Neural cell (in vitro differentiated cells): ENCODE results near the gene CAPN14. TPM values are rescaled to one million over a fixed set of nuclear protein-coding genes. Genes with fewer than 3 reads are reported as not detected.

Source experiments
- H2AFZ ChIP-seq: fragments of 200-600, 300-800 bp; sonication (generic), shearing (Covaris generic); 2 replicates; pipeline ENCODE4 v1.6.0; 2014; ENCODE audit warnings: low read depth, mild to moderate bottlenecking, antibody characterized with exemption, low read length, moderate library complexity
- H3F3A ChIP-seq: fragments of 200-600 bp; shearing (Covaris generic); 2 replicates; pipeline ENCODE4 v1.6.1; 2016; ENCODE audit warnings: mild to moderate bottlenecking, moderate library complexity, mixed read lengths, antibody characterized with exemption, low read length; ENCODE audit not compliant: insufficient read depth, poor library complexity, severe bottlenecking
- H3K27ac ChIP-seq: fragments of 200-600, 300-800 bp; sonication (generic), shearing (Covaris generic); 2 replicates; pipeline ENCODE4 v1.5.1; 2014; ENCODE audit warnings: mild to moderate bottlenecking, low read length, moderate library complexity
- H3K27me3 ChIP-seq: fragments of 300-800, 200-600 bp; sonication (generic), shearing (Covaris generic); 2 replicates; pipeline ENCODE4 v1.6.0; 2014; ENCODE audit warnings: mild to moderate bottlenecking, low read depth, low read length, moderate library complexity; ENCODE audit not compliant: insufficient read depth
- H3K36me3 ChIP-seq: fragments of 300-800, 200-600 bp; sonication (generic), shearing (Covaris generic); 2 replicates; pipeline ENCODE4 v1.5.1; 2014; ENCODE audit warnings: mild to moderate bottlenecking, antibody characterized with exemption, low read length, moderate library complexity; ENCODE audit not compliant: insufficient read depth
- H3K4me2 ChIP-seq: fragments of 300-800, 200-600 bp; sonication (generic), shearing (Covaris generic); 2 replicates; pipeline ENCODE4 v1.6.0; 2014; ENCODE audit warnings: mild to moderate bottlenecking, low read length
- H3K4me3 ChIP-seq: fragments of 300-800, 200-600 bp; sonication (generic), shearing (Covaris generic); 2 replicates; pipeline ENCODE4 v1.5.1; 2014; ENCODE audit warnings: mild to moderate bottlenecking, low read length, moderate library complexity
- H3K79me2 ChIP-seq: fragments of 200-600 bp; shearing (Covaris generic); replicated peaks from 2 replicates; pipeline ENCODE4 v1.6.0; 2014; ENCODE audit warnings: mild to moderate bottlenecking, low read length, moderate library complexity; ENCODE audit not compliant: insufficient read depth
- H3K9ac ChIP-seq: fragments of 300-800, 200-600 bp; sonication (generic), shearing (Covaris generic); 2 replicates; pipeline ENCODE4 v1.6.1; 2016; ENCODE audit warnings: mild to moderate bottlenecking, low read length, mixed read lengths
- H3K9me2 ChIP-seq: fragments of 200-600 bp; shearing (Covaris generic); 2 replicates; pipeline ENCODE4 v1.6.1; 2016; ENCODE audit warnings: mild to moderate bottlenecking, low read length, mixed read lengths; ENCODE audit not compliant: insufficient read depth
- H3K9me3 ChIP-seq: fragments of 200-600, 300-800 bp; sonication (generic), shearing (Covaris generic); 2 replicates; pipeline ENCODE4 v1.6.1; 2016; ENCODE audit warnings: mild to moderate bottlenecking, mixed run types, low read length, moderate library complexity, mixed read lengths
- H4K20me1 ChIP-seq: fragments of 200-600 bp; shearing (Covaris generic); 2 replicates; pipeline ENCODE4 v1.6.1; 2016; ENCODE audit warnings: mild to moderate bottlenecking, mixed run types; ENCODE audit not compliant: insufficient read depth
- CTCF ChIP-seq: fragments of 450-650 bp; IDR thresholded peaks from 2 replicates; pipeline ENCODE4 v1.5.1; 2014; ENCODE audit warnings: antibody characterized with exemption, mild to moderate bottlenecking, moderate library complexity; ENCODE audit not compliant: poor library complexity, severe bottlenecking
- EP300 ChIP-seq: fragments of 450-650 bp; conservative IDR thresholded peaks from 2 replicates; pipeline ENCODE4 v1.6.1; 2014; ENCODE audit warnings: antibody characterized with exemption, mild to moderate bottlenecking, moderate library complexity; ENCODE audit not compliant: poor library complexity, severe bottlenecking
- EZH2 ChIP-seq: fragments of 200-600, 300-800 bp; shearing (Covaris generic), sonication (generic); IDR thresholded peaks from 2 replicates; pipeline ENCODE4 v1.6.1; 2014; ENCODE audit warnings: antibody characterized with exemption, low read length, borderline replicate concordance, mild to moderate bottlenecking; ENCODE audit not compliant: insufficient read depth, poor library complexity, severe bottlenecking
- MXI1 ChIP-seq: fragments of 450-650 bp; conservative IDR thresholded peaks from 2 replicates; pipeline ENCODE4 v1.6.1; 2014; ENCODE audit warnings: antibody characterized with exemption, mild to moderate bottlenecking; ENCODE audit not compliant: poor library complexity, severe bottlenecking
- POLR2AphosphoS5 ChIP-seq: IDR thresholded peaks from 2 replicates; pipeline ENCODE4 v1.6.1; 2012
- RAD21 ChIP-seq: fragments of 450-650 bp; conservative IDR thresholded peaks from 2 replicates; pipeline ENCODE4 v1.6.1; 2014; ENCODE audit warnings: antibody characterized with exemption, mild to moderate bottlenecking, moderate library complexity
- SMC3 ChIP-seq: fragments of 450-650 bp; conservative IDR thresholded peaks from 2 replicates; pipeline ENCODE4 v1.6.1; 2014; ENCODE audit warnings: antibody characterized with exemption, mild to moderate bottlenecking, moderate library complexity; ENCODE audit not compliant: poor library complexity
- TAF1 ChIP-seq: IDR thresholded peaks from 2 replicates; pipeline ENCODE4 v1.6.1; 2012; ENCODE audit warnings: low read depth
- polyA plus RNA-seq: library from polyadenylated mRNA; depleted of rRNA; stranded (reverse); fragments of >200 nt; gene quantifications from 2 replicates; pipeline ENCODE4 v1.2.3, GENCODE V29; 2014
- TF ChIP-seq, protein P1 (sequence below): IDR thresholded peaks from 2 replicates; pipeline ENCODE4 v1.6.1; 2012; ENCODE audit warnings: borderline replicate concordance

Gene CAPN14
- polyA plus RNA-seq, 1 donor from 2014 or later, result 2.1 TPM

DNA sequence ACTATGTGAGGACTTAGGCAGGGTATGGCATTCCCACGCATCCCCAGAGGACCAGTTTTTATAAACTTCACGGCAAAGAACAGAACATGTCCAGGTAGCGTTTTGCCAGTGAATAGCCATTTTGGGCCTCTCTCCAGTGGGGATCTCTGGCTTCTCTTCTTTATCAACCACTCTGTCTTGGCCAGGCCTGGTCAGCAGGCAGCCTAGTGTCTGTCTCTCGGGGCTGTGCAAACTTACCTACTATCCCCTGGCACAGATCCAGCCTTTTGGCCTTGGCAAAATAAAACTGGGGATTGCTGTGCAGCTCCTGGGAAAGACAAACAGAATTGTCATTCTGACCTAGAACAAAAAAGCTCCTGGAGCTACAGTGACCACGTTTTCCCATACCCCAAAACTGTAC, 14.5 kb downstream of the CAPN14 start:
- H3K9ac ChIP-seq, result no peak overlapping the region
- H3K4me3 ChIP-seq, result no peak overlapping the region
- no peak overlapping the region for H3K27ac ChIP-seq
- no peaks in the 10 kb centered on the region for H3K79me2 ChIP-seq
- no peak overlapping the region for H2AFZ ChIP-seq
- H4K20me1 ChIP-seq, result no peaks in the 10 kb centered on the region
- no peaks in the 10 kb centered on the region for H3K9me3 ChIP-seq
- no peaks in the 10 kb centered on the region for H3F3A ChIP-seq
- no peaks in the 10 kb centered on the region for H3K27me3 ChIP-seq
- no peaks in the 10 kb centered on the region for H3K36me3 ChIP-seq
- H3K4me2 ChIP-seq, result no peak overlapping the region
- no peaks in the 10 kb centered on the region for H3K9me2 ChIP-seq
- no peak for TF ChIP-seq EZH2
- no peak for TF ChIP-seq TAF1
- TF ChIP-seq EP300, result no peak

DNA sequence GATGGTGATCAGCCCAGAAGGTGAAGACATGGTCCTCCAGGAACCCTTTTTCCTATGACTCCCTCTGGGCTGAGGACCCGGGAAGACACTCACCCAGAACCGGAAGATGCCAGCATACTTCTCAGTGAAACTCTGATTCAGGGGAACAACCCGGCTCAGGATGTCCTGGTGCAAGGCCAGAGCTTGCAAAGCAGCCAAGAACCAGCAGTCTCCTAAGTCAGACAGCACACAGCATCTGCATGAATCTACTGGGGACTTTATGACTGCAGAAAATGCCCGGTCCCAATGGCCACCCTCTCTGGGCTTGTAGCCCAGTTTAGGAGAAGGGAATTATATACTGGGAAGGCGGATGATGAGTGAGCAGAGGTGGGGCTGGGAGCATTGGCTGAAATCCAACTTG, 15.3 kb downstream of the CAPN14 start:
- H4K20me1 ChIP-seq, result no peaks in the 10 kb centered on the region
- H2AFZ ChIP-seq, result no peak overlapping the region
- TF ChIP-seq RAD21 (no peak), MXI1 (no peak), TAF1 (no peak), SMC3 (no peak), POLR2AphosphoS5 (no peak), EZH2 (no peak), CTCF (no peak), EP300 (no peak)
- TF ChIP-seq, protein P1, sequence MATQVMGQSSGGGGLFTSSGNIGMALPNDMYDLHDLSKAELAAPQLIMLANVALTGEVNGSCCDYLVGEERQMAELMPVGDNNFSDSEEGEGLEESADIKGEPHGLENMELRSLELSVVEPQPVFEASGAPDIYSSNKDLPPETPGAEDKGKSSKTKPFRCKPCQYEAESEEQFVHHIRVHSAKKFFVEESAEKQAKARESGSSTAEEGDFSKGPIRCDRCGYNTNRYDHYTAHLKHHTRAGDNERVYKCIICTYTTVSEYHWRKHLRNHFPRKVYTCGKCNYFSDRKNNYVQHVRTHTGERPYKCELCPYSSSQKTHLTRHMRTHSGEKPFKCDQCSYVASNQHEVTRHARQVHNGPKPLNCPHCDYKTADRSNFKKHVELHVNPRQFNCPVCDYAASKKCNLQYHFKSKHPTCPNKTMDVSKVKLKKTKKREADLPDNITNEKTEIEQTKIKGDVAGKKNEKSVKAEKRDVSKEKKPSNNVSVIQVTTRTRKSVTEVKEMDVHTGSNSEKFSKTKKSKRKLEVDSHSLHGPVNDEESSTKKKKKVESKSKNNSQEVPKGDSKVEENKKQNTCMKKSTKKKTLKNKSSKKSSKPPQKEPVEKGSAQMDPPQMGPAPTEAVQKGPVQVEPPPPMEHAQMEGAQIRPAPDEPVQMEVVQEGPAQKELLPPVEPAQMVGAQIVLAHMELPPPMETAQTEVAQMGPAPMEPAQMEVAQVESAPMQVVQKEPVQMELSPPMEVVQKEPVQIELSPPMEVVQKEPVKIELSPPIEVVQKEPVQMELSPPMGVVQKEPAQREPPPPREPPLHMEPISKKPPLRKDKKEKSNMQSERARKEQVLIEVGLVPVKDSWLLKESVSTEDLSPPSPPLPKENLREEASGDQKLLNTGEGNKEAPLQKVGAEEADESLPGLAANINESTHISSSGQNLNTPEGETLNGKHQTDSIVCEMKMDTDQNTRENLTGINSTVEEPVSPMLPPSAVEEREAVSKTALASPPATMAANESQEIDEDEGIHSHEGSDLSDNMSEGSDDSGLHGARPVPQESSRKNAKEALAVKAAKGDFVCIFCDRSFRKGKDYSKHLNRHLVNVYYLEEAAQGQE, result no peak
- no peak overlapping the region for H3K9ac ChIP-seq
- no peaks in the 10 kb centered on the region for H3K27me3 ChIP-seq
- H3F3A ChIP-seq, result no peaks in the 10 kb centered on the region
- H3K9me2 ChIP-seq, result no peaks in the 10 kb centered on the region
- no peak overlapping the region for H3K4me3 ChIP-seq
- H3K4me2 ChIP-seq, result no peak overlapping the region
- no peaks in the 10 kb centered on the region for H3K9me3 ChIP-seq
- H3K36me3 ChIP-seq, result no peaks in the 10 kb centered on the region
- no peak overlapping the region for H3K27ac ChIP-seq
- no peaks in the 10 kb centered on the region for H3K79me2 ChIP-seq

GRCh38 chr2:31200972-31201371, 16.3 kb downstream of the CAPN14 start:
- Histone ChIP-seq H3F3A (no peaks in the 10 kb centered on the region), H3K4me3 (no peak overlapping the region), H3K4me2 (no peak overlapping the region), H3K27me3 (no peaks in the 10 kb centered on the region), H3K36me3 (no peaks in the 10 kb centered on the region), H3K9me3 (no peaks in the 10 kb centered on the region), H3K79me2 (no peaks in the 10 kb centered on the region), H2AFZ (no peak overlapping the region), H3K9ac (no peak overlapping the region), H3K9me2 (no peaks in the 10 kb centered on the region), H3K27ac (no peak overlapping the region), H4K20me1 (no peaks in the 10 kb centered on the region)
- TF ChIP-seq EP300 (no peak), SMC3 (no peak), POLR2AphosphoS5 (no peak), TAF1 (no peak), CTCF (no peak), RAD21 (no peak), MXI1 (no peak), EZH2 (no peak)
- TF ChIP-seq, protein P1, result no peak
